HCT116 (cell line): Measurements from ENCODE around the gene RHD. TPM values are rescaled to one million over a fixed set of nuclear protein-coding genes. Genes with fewer than 3 reads are reported as not detected.

ENCODE experiments used
- ATAC-seq: fragments of 200-7000 bp; cut with Tn5 transposase; 2 replicates; pipeline ENCODE4 v1.9.1; 2020; ENCODE audit warnings: mild to moderate bottlenecking, moderate library complexity
- BruUV-seq: library from RNA; stranded (reverse); fragments of 400-500 nt; replicated peaks from 2 replicates; lab custom pipeline; 2021; lab: Mats Ljungman, UMichigan
- CTCF ChIA-PET: fragments of 300-600 bp; sonication (Branson Sonifier 250); formaldehyde crosslinking; loops from one replicate; lab custom pipeline; 2021; ENCODE audit warnings: antibody characterized with exemption; lab: Charles Lee
- POLR2A ChIA-PET: fragments of 300-600, 350-600 bp; sonication (Branson Sonifier 250); formaldehyde crosslinking; loops from one replicate; lab custom pipeline; 2021; ENCODE audit warnings: antibody characterized with exemption; lab: Charles Lee
- RAD21 ChIA-PET, 2 experiments: fragments of 300-600 bp; sonication (Branson Sonifier 250); formaldehyde crosslinking; loops; one replicate each; lab custom pipeline; 2023; ENCODE audit warnings: low total read pairs in 2 of 2; ENCODE audit not compliant: uncharacterized antibody in 2 of 2, unreplicated experiment in 2 of 2, low non-redundant PET in 1 of 2; lab: Charles Lee
- DNase-seq: peaks from one replicate; pipeline ENCODE4 v3.0.0-alpha.2; 2010; ENCODE audit warnings: low read depth, low spot score
- H2AFZ ChIP-seq: fragments of 200-600 bp; shearing (Covaris generic), sonication (generic); 2 replicates; pipeline ENCODE4 v1.6.1; 2017; ENCODE audit warnings: low read depth, mixed run types, mixed read lengths, antibody characterized with exemption, low read length; ENCODE audit not compliant: poor library complexity, severe bottlenecking
- H3K27ac ChIP-seq: 2 replicates; pipeline ENCODE4 v1.5.1; 2012; ENCODE audit warnings: low read depth, low read length
- H3K27me3 ChIP-seq: fragments of 200-600 bp; sonication (generic); 2 replicates; pipeline ENCODE4 v1.6.1; 2016; ENCODE audit warnings: mixed run types, low read length, mixed read lengths; ENCODE audit not compliant: insufficient read depth
- H3K36me3 ChIP-seq, 2 experiments: fragments of 200-500 bp in 1 of 2; fragments of 200-600 bp in 1 of 2; sonication (Bioruptor generic) in 1 of 2; sonication (generic) in 1 of 2; 2 replicates each; pipeline versions ENCODE4 v1.5.1 to v1.6.1; 2014 to 2016; ENCODE audit warnings: low read length in 2 of 2, inconsistent platforms in 1 of 2, mixed read lengths in 1 of 2, mixed run types in 1 of 2; ENCODE audit not compliant: insufficient read depth in 2 of 2, control insufficient read depth in 1 of 2
- H3K4me1 ChIP-seq, 2 experiments: fragments of 200-600 bp in 1 of 2; sonication (generic) in 1 of 2; 2 replicates each; pipeline versions ENCODE4 v1.5.1 to v1.6.1; 2012 to 2017; ENCODE audit warnings: low read length in 2 of 2, inconsistent platforms in 1 of 2, mild to moderate bottlenecking in 1 of 2, mixed read lengths in 1 of 2, mixed run types in 1 of 2, moderate library complexity in 1 of 2; ENCODE audit not compliant: insufficient read depth in 2 of 2, control insufficient read depth in 1 of 2
- H3K4me2 ChIP-seq: fragments of 200-600 bp; sonication (generic); 2 replicates; pipeline ENCODE4 v1.6.1; 2017; ENCODE audit warnings: mixed run types, low read length, mixed read lengths
- H3K4me3 ChIP-seq, 2 experiments: fragments of 200-600 bp in 1 of 2; sonication (generic) in 1 of 2; replicated peaks in 1 of 2; 2 replicates each; pipeline ENCODE4 v1.5.1; 2011 to 2016; ENCODE audit warnings: low read length in 2 of 2, control low read depth in 1 of 2, low read depth in 1 of 2, mild to moderate bottlenecking in 1 of 2, mixed read lengths in 1 of 2, mixed run types in 1 of 2
- H3K79me2 ChIP-seq: fragments of 200-600 bp; sonication (generic); 2 replicates; pipeline ENCODE4 v1.6.1; 2017; ENCODE audit warnings: mild to moderate bottlenecking, mixed run types, low read length, moderate library complexity, mixed read lengths; ENCODE audit not compliant: insufficient read depth
- H3K9ac ChIP-seq: fragments of 200-600 bp; sonication (generic); 2 replicates; pipeline ENCODE4 v1.6.1; 2016; ENCODE audit warnings: low read length, mixed read lengths
- H3K9me2 ChIP-seq: fragments of 200-600 bp; sonication (generic), shearing (Covaris generic); 2 replicates; pipeline ENCODE4 v1.6.1; 2017; ENCODE audit warnings: mixed run types, mild to moderate bottlenecking, moderate library complexity; ENCODE audit not compliant: insufficient read depth
- H3K9me3 ChIP-seq, 2 experiments: fragments of 200-500 bp in 1 of 2; fragments of 200-600 bp in 1 of 2; sonication (Bioruptor generic) in 1 of 2; sonication (generic) in 1 of 2; 2 replicates each; pipeline ENCODE4 v1.6.1; 2014 to 2017; ENCODE audit warnings: low read length in 2 of 2, mixed read lengths in 2 of 2, inconsistent platforms in 1 of 2, low read depth in 1 of 2, mild to moderate bottlenecking in 1 of 2, mixed run types in 1 of 2, moderate library complexity in 1 of 2; ENCODE audit not compliant: control insufficient read depth in 1 of 2, insufficient read depth in 1 of 2
- H4K20me1 ChIP-seq: fragments of 200-600 bp; sonication (generic), shearing (Covaris generic); 2 replicates; pipeline ENCODE4 v1.6.1; 2017; ENCODE audit warnings: mixed run types, mild to moderate bottlenecking, moderate library complexity; ENCODE audit not compliant: insufficient read depth
- ATF3 ChIP-seq: IDR thresholded peaks from 2 replicates; pipeline ENCODE4 v1.6.1; 2012
- JUND ChIP-seq: IDR thresholded peaks from 2 replicates; pipeline ENCODE4 v1.6.1; 2012
- MAX ChIP-seq: IDR thresholded peaks from 2 replicates; pipeline ENCODE4 v1.6.1; 2012
- POLR2A ChIP-seq: IDR thresholded peaks from 2 replicates; pipeline ENCODE4 v1.7.0; 2011; ENCODE audit warnings: borderline replicate concordance; ENCODE audit not compliant: insufficient read depth, insufficient read length; ENCODE audit errors: extremely low read depth
- POLR2AphosphoS5 ChIP-seq: IDR thresholded peaks from 2 replicates; pipeline ENCODE4 v1.6.1; 2011; ENCODE audit warnings: mild to moderate bottlenecking, low read depth, low read length, moderate library complexity
- REST ChIP-seq: IDR thresholded peaks from 2 replicates; pipeline ENCODE4 v1.6.1; 2012; ENCODE audit warnings: low read depth
- SP1 ChIP-seq: IDR thresholded peaks from 2 replicates; pipeline ENCODE4 v1.6.1; 2012; ENCODE audit warnings: low read depth
- SRF ChIP-seq: IDR thresholded peaks from 2 replicates; pipeline ENCODE4 v1.6.1; 2012; ENCODE audit warnings: low read depth
- YY1 ChIP-seq: IDR thresholded peaks from 2 replicates; pipeline ENCODE4 v1.6.1; 2011; ENCODE audit warnings: low read length, low read depth, moderate library complexity, mild to moderate bottlenecking; ENCODE audit not compliant: insufficient replicate concordance; ENCODE audit errors: extremely low read depth
- ZBTB33 ChIP-seq: IDR thresholded peaks from 2 replicates; pipeline ENCODE4 v1.6.1; 2011; ENCODE audit warnings: mild to moderate bottlenecking, low read length, moderate library complexity; ENCODE audit not compliant: insufficient replicate concordance; ENCODE audit errors: extremely low read depth
- ZFX ChIP-seq: fragments of 450-650 bp; IDR thresholded peaks from 2 replicates; pipeline ENCODE4 v1.6.1; 2017
- intact Hi-C: fragments of 100-400 bp; cut with micrococcal nuclease; formaldehyde crosslinking; loops from 2 replicates; pipeline ENCODE4 v1.10.0; 2022
- total RNA-seq: library from RNA; stranded (reverse); gene quantifications from one replicate; pipeline ENCODE4 v1.2.1, GENCODE V29; 2021; ENCODE audit not compliant: unreplicated experiment

The RHD gene
- total RNA-seq, 1 experiment from 2014 or later: not detected

GRCh38 chr1:25247024-25247828, 25.1 kb upstream of the RHD start, which contains the start of gene RSRP1:
Gene RSRP1, minus strand, starts transcription at chr1:25247454. Its CDS starts 491 bp downstream, at chr1:25246963.
- intact Hi-C loops: loop anchor here (5.0 kb wide), 1 partner anchor 95 kb away; no protein-coding TSS in a partner anchor
- BruUV-seq: TSS peak; percentile 80
- peaks cover 17% of the 10 kb centered on the region; the same call in 1 of the 2 replicates for H4K20me1 ChIP-seq
- RAD21 ChIA-PET: no interaction called here
- no peaks in the 10 kb centered on the region for H3K9me3 ChIP-seq
- POLR2A ChIA-PET: interaction anchor here (0.7 to 1.7 kb wide), 14 partner anchors 9 to 554 kb away, joined by 3 to 25 read pairs (median 4); partner anchors contain the start of genes MACO1 and SYF2
- H3K4me2 ChIP-seq: peak within 1 kb of the TSS; percentile 96
- no peak for TF ChIP-seq MAX
- TF ChIP-seq YY1: no peak
- no peak for TF ChIP-seq SP1
- peak; percentile 99 for TF ChIP-seq POLR2A
- no peak for TF ChIP-seq SRF
- peak; percentile 47; the same call in 1 of the 2 replicates for TF ChIP-seq ZFX
- no peak for TF ChIP-seq JUND
- peak; percentile 71 for TF ChIP-seq ZBTB33
- no peak for TF ChIP-seq REST
- TF ChIP-seq ATF3: no peak
- peak; percentile 100 for TF ChIP-seq POLR2AphosphoS5
- peak within 1 kb of the TSS; percentile 93 for H3K9ac ChIP-seq
- no peaks in the 10 kb centered on the region for H3K9me2 ChIP-seq
- peaks cover 50% of the 10 kb centered on the region for H3K79me2 ChIP-seq
- peaks cover 11 to 17% of the 10 kb centered on the region in 2 experiments for H3K4me1 ChIP-seq
- no peaks in the 10 kb centered on the region for H3K27me3 ChIP-seq
- CTCF ChIA-PET: no interaction called here
- peak within 1 kb of the TSS; percentile 93 to 98 for H3K4me3 ChIP-seq
- peak; percentile 93 for DNase-seq
- ATAC-seq: peak; percentile 90
- peaks cover 17 to 30% of the 10 kb centered on the region in 2 experiments for H3K36me3 ChIP-seq
- H3K27ac ChIP-seq: peak within 1 kb of the TSS; percentile 97
- H2AFZ ChIP-seq: peak within 1 kb of the TSS; percentile 56
